PFSK-1 (cell line): ENCODE data around the gene RPLP1.

Source experiments
- POLR2AphosphoS5 ChIP-seq: IDR thresholded peaks from 2 replicates; pipeline ENCODE4 v1.6.1; 2012; ENCODE audit warnings: low read depth, mild to moderate bottlenecking, control low read depth, low read length, moderate library complexity
- SIN3A ChIP-seq: IDR thresholded peaks from 2 replicates; pipeline ENCODE4 v1.6.1; 2012; ENCODE audit warnings: mild to moderate bottlenecking, low read length, moderate library complexity, borderline replicate concordance; ENCODE audit not compliant: insufficient read depth
- TAF1 ChIP-seq: IDR thresholded peaks from 2 replicates; pipeline ENCODE4 v1.6.1; 2012; ENCODE audit warnings: low read length, control low read depth, borderline replicate concordance; ENCODE audit not compliant: insufficient read depth
- TF ChIP-seq, protein P1 (sequence below), 2 experiments: IDR thresholded peaks; 2 replicates each; pipeline versions ENCODE4 v1.6.1 to v1.8.0; 2011 to 2012; ENCODE audit warnings: low read depth in 2 of 2, low read length in 2 of 2, control low read depth in 1 of 2, inconsistent platforms in 1 of 2, mild to moderate bottlenecking in 1 of 2, moderate library complexity in 1 of 2; ENCODE audit not compliant: insufficient read depth in 1 of 2

DNA sequence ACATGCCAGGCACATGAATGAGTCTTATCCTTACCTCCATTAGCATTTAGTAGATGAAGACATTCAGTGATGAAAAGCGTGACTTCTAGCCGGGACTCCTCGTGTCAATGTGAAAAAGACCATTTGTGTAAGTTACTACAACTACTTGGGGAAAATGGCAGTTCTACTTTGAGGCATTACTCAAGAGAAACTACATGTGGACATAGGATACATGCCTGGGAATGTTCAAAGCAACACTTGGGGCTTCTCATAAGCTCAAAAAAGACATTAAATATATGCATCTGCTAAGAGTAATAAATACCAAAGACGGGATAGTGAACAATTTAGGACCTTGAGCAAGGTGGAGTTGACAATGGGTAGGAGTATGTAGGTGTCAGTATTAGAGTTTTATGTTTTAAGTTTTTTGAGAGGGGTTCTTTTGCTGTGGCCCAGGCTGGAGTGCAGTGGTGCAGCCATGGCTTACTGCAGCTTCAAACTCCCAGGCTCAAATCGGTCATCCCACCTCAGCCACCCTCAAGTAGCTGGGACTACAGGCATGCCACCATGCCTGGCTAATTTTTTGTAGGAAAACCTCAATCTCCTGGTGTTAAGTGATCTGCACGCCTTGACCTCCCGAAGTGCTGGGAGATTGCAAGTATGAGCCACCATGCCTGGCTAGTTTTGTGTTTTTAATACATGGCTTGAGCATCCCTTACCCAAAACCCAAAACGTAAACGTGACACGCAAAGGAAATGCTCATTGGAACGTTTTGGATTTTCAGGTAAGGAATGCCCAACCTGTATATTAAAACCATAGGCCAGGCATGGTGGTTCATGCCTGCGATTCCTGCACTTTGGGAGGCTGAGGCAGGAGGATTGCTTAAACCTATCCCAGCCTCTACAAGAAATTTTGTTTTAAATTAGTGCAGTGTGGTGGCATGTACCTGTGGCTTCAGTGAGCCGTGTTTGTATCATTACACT lies 3.9 kb downstream of the RPLP1 start:
- TF ChIP-seq, protein P1, sequence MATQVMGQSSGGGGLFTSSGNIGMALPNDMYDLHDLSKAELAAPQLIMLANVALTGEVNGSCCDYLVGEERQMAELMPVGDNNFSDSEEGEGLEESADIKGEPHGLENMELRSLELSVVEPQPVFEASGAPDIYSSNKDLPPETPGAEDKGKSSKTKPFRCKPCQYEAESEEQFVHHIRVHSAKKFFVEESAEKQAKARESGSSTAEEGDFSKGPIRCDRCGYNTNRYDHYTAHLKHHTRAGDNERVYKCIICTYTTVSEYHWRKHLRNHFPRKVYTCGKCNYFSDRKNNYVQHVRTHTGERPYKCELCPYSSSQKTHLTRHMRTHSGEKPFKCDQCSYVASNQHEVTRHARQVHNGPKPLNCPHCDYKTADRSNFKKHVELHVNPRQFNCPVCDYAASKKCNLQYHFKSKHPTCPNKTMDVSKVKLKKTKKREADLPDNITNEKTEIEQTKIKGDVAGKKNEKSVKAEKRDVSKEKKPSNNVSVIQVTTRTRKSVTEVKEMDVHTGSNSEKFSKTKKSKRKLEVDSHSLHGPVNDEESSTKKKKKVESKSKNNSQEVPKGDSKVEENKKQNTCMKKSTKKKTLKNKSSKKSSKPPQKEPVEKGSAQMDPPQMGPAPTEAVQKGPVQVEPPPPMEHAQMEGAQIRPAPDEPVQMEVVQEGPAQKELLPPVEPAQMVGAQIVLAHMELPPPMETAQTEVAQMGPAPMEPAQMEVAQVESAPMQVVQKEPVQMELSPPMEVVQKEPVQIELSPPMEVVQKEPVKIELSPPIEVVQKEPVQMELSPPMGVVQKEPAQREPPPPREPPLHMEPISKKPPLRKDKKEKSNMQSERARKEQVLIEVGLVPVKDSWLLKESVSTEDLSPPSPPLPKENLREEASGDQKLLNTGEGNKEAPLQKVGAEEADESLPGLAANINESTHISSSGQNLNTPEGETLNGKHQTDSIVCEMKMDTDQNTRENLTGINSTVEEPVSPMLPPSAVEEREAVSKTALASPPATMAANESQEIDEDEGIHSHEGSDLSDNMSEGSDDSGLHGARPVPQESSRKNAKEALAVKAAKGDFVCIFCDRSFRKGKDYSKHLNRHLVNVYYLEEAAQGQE (IDR thresholded peaks at IDR 0.05; ENCODE audit: insufficient read depth in 1 of 2, low read depth in 2 of 2, low read length in 2 of 2): no peak
- TF ChIP-seq POLR2AphosphoS5 (peak; percentile 61), SIN3A (no peak), TAF1 (peak; percentile 52; the same call in 1 of the 2 replicates)
